GM19025 (cell line): ENCODE results near the gene DTNBP1.
"Not testable (repeated sequence)": the region's sequence is repeated elsewhere in the genome, so short reads cannot be mapped to it uniquely, and the experiment has no call there.

Source experiments
- ATAC-seq: cut with Tn5 transposase; IDR thresholded peaks from one replicate; pipeline ENCODE4 v1.9.1; 2021; ENCODE audit warnings: mild to moderate bottlenecking, low read depth, moderate library complexity; ENCODE audit not compliant: unreplicated experiment

DTNBP1 gene

DNA sequence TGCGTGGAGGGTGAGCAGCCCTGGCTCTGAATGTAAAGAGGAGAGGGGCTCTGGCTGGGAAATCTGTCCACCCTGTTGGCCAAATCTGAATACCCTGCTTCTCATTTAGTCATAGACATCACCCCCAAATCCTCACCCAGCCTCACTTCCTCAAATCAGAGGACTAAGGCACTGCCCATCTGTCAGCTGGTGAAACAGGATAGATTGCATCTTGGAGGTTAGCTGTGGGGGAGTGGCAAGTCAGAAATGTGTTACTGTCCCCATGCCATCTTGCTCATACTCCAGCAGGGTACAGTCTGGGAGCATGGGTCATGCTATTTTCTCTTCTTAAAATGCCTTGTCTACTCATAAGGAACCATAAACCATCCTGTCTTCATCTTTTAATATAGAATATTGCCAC lies 9.5 kb upstream of the DTNBP1 start:
- ATAC-seq = no peak

GRCh38 chr6:15668918-15669317 lies 6.1 kb upstream of the DTNBP1 start:
- ATAC-seq = no peak

GRCh38 chr6:15666896-15667295 lies 4.1 kb upstream of the DTNBP1 start:
- not testable (repeated sequence) for ATAC-seq

GRCh38 chr6:15665237-15665636 lies 2.4 kb upstream of the DTNBP1 start:
- ATAC-seq = no peak

- no peak for ATAC-seq
Observed at GRCh38 chr6:15663130-15663871, 473 bp upstream of the DTNBP1 start.

DNA sequence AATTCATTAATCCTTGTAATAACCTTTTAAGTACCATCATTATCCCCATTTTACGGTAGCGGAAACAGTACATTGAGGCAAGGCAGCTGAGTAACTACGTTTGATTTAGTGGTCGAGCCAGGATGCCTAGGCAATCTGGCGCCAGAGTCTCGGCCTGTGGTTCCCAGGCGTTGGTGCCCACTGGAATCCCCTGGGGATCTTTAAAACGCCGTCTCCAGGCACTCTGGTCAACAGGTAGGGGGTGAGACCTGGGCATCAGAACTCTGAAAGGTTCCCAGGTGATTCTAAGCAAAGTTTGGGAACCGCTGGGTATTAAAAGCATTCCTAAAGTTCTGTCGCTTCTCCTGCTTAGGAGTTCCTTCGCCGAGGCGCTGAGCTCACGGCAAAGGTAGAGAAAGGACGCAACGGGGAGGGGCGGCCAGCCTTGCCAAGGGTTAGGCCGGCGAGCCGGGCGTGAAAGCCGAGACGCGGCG lies 939 bp downstream of the DTNBP1 start:
- no peak for ATAC-seq

DNA sequence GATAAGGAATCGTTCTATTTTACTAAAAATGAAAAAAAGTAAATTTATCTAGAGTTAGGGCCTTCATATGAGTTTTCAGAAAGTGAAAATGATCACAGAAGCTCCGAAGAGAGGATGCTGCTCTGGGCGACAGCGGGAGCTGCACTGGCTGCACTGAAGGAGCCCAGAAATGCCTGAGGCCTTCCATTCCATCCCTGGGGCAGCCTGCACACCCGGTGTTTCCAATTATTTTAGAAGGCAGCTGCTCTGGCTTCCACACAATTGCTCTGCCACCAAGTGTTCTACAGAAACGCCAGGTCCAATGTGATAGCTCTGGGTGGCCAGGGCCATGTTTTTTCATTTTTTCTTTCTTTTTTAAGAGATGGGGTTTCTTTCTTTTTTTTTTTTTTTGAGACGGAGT lies 3.6 kb downstream of the DTNBP1 start:
- ATAC-seq = no peak

DNA sequence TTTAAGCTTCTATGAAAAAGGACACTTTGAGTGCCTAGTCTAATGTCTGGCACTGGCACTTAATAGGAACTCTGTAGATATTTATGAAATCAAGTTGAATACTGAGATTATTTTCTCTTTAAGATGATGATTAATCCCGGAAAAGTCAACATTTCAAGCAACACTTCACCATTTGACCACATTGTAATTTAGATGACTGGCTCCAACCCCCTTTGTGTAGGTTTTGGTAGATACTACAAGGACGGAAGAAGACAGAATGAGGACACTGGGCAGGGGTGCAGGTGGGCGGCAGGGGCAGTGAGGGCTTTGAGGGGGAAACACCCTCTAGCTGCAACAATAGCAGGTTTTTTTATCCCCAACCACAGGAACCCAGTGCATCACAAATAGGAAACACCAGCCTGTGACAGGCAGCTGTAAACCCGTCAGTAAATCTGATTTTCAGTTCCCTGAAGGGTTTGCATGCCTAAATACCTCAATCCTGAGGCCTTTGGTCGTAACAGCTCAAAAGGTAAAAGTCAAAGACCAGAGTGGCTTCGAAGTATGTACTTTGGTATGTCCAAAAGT lies 4.6 kb downstream of the DTNBP1 start:
- no peak for ATAC-seq

GRCh38 chr6:15657290-15657689 lies 5.5 kb downstream of the DTNBP1 start:
- no peak for ATAC-seq

- ATAC-seq = no peak
Observed at GRCh38 chr6:15656145-15656544, 6.7 kb downstream of the DTNBP1 start.

DNA sequence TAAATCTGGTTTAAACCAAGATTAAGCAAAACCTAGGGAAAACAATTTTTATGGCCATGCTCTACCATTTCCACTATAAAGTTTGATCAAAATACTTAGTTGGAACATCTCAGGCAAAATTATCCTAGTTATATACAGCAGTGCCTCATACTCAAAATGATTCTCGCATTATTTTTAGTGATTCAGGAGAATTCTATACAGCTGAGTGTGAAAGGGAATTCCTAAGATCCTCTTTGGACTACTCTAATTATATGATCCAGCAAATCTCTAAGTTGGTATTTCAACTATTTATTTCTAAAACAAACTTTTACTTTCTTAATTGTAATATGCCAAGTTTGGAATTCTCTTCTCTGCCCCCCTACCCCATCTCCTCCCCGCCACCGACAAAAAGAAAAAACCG lies 8.6 kb downstream of the DTNBP1 start:
- no peak for ATAC-seq

GRCh38 chr6:15653581-15653980 lies 9.2 kb downstream of the DTNBP1 start:
- ATAC-seq = no peak

DNA sequence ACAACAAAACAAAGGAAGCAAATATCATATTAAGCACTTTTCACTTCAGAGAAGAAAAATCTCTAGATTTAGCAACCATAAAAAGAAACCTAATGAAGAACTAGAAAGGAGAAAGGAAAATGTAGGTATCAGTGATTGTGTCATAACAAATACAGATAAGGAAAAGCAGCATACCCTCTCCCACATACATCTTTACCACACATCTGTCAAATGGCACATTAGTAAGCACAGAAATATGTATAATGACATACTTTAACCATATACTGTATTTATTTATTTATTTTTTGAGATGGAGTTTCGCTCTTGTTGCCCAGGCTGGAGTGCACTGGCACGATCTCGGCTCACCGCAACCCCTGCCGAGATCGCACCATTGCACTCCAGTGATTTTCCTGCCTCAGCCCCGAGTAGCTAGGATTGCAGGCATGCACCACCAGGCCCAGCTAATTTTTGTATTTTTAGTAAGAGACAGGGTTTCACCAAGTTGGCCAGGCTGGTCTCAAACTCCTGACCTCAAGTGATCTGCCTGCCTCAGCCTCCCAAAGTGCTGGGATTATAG lies 12.7 kb downstream of the DTNBP1 start:
- not testable (repeated sequence) for ATAC-seq

DNA sequence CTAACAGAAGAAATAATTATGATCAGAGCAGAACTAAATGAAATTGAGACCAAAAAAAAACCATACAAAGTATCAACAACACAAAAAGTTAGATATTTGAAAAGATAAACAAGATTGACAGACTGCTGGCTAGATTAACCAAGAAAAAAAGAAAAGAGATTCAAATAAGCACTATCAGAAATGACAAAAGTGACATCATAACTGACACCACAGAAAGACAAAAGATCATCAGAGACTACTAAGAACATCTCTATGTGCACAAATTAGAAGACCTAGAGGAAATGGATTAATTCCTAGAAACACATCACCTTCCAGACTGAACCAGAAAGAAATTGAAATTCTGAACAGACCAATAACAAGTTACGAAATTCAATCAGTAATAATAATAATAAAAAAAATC lies 17.9 kb downstream of the DTNBP1 start:
- no peak for ATAC-seq

DNA sequence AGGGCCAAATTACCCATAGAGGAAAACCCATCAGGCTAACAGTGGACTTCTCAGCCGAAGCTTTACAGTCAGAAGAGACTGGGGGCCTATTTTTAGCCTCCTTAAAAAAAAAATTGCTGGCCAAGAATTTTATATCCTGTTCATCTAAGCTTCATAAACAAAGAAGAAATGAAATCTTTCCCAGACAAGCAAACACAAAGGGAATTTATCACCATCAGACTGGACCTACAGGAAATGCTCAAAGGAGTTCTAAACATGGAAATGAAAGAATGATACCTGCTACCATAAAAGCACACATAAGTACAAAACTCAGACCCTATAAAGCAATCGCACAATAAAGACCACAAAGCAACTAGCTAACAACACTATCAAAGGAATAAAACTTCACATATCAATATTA lies 19.3 kb downstream of the DTNBP1 start:
- ATAC-seq = no peak

DNA sequence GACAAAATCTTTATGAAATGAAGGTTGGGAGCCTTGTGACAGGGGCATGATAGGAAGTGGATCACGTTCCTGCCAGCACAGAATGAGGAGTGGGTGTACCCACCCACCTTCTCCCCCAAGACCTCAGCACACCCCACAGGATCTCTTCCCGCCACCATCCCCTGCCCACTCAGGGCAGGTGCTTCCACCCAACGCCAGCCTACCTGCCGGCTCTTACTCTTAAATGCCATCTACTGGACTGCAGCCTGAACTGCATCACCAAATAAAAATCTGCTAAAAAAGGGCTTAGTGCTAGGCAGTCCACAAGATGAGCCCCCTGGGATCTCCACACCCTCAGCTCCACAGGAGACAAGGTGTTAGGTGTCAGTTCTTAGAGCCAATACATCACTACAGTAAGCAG lies 20.6 kb downstream of the DTNBP1 start:
- no peak for ATAC-seq

- no peak for ATAC-seq
Observed at GRCh38 chr6:15638373-15638772, 24.5 kb downstream of the DTNBP1 start.

DNA sequence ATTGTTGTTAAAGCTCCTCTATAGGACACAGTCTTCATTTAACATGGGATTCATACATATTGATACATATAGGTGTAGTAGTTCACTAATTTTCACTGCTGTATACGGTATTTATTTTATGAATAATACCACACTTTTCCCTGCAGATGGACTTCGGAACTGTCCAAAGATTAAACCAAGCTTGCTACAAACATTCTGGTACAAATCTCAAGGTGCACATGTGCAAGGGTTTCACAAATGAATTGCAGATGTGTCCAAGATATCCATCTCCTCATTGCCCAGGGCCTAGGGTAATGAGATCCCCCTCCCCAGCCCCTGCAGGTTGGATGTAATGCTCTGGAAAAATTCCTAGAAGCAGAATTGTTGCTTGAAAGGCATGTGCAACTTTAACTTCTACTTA lies 31.4 kb downstream of the DTNBP1 start:
- ATAC-seq = no peak

DNA sequence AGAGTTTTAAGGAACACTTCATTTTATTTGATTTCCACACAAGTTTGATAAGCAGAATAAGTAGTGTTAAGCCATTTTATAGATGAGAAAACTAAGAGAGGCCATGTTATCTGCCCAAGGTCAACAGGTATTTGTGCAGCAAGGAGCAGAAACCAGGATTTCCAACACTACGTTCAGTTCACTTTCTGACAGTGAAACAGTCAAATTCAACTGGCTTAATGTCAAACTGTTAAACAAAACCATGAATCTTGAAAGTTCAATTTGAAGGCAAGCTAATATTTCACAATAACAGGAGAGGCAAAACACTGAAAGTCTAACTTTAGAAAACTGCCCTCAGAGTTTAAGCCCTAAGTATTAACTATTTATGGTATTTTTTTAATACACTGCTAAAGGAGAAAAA lies 32.6 kb downstream of the DTNBP1 start:
- no peak for ATAC-seq

GRCh38 chr6:15629487-15629886 lies 33.3 kb downstream of the DTNBP1 start:
- ATAC-seq = no peak

DNA sequence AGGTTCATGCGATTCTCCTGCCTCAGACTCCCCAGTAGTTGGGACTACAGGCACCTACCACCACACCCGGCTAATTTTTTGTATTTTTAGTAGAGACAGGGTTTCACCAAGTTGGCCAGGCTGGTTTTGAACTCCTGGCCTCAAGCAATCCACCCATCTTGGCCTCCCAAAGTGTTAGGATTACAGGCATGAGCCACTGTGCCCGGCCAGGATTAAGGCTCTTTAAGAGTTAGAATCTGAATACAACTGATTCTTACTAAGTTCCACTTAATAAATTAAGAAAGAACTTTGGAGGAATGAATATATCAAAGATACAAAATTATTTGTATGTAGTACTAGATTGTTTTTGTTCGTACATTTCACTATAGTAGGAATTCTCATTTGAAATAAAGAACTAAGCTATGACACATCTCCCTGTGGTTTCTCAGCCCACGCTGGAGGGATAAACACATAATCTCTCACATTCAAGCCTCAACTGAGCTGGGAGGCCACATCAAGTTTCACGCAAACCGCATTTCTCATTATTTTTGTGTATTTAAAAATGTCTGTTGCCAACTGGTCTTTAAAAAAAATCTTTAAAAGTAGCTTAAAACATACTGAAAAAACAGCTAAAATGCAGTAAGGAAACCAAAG lies 34.2 kb downstream of the DTNBP1 start:
- no peak for ATAC-seq

GRCh38 chr6:15627821-15628220 lies 35.0 kb downstream of the DTNBP1 start:
- ATAC-seq = no peak
